Inferior parietal cortex (tissue), 1 donor: Measurements from ENCODE around the gene KEL.

Experiments
- DNase-seq: peaks from one replicate; pipeline ENCODE4 v3.0.0-alpha.2; 2016; ENCODE audit errors: extremely low spot score

Gene KEL

GRCh38 chr7:142898377-142899170 is 63.6 kb downstream of the KEL start:
- no peak for DNase-seq

- DNase-seq: no peak
Observed at GRCh38 chr7:142897691-142898090, 64.5 kb downstream of the KEL start.

GRCh38 chr7:142896741-142897379 is 65.3 kb downstream of the KEL start:
- DNase-seq: no peak

GRCh38 chr7:142896151-142896550 is 66.0 kb downstream of the KEL start:
- DNase-seq: no peak

GRCh38 chr7:142894985-142895593 is 67.1 kb downstream of the KEL start:
- no peak for DNase-seq

- DNase-seq: no peak
Observed at GRCh38 chr7:142894112-142894984, 67.8 kb downstream of the KEL start.

- no peak for DNase-seq
Observed at GRCh38 chr7:142892951-142893350, 69.2 kb downstream of the KEL start.

- DNase-seq: no peak
Observed at GRCh38 chr7:142891490-142892082, 70.6 kb downstream of the KEL start.
